ENCODE measurements around the gene PRDM11. TPM values are rescaled to one million over a fixed set of nuclear protein-coding genes. Genes with fewer than 3 reads are reported as not detected.
A peak's percentile ranks its signal among the peaks of the same experiment; 100 is the strongest.

PRDM11 gene
- total RNA-seq, 1 experiment from 2014 or later = 27.4 TPM

GRCh38 chr11:45250035-45250718 lies 103.7 kb downstream of the PRDM11 start:
- Histone ChIP-seq H3K4me3 (ENCODE audit: low read depth in 2 of 2, low read length in 2 of 2) (no peak overlapping the region), H3K27ac (ENCODE audit: low read length) (no peak overlapping the region), H3K9me3 (ENCODE audit: control insufficient read depth, insufficient read depth, low read depth, low read length) (no peaks in the 10 kb centered on the region), H3K4me1 (ENCODE audit: control insufficient read depth, insufficient read depth, low read length) (no peaks in the 10 kb centered on the region), H3K36me3 (ENCODE audit: control insufficient read depth, insufficient read depth, low read length) (no peaks in the 10 kb centered on the region), H3K27me3 (ENCODE audit: control insufficient read depth, insufficient read depth, low read length) (peaks cover 6% of the 10 kb centered on the region; the same call in 1 of the 2 replicates)
- ATAC-seq = no peak
- POLR2A ChIA-PET = no interaction called here
- CTCF ChIA-PET = no interaction called here
- TF ChIP-seq SIN3A (IDR thresholded peaks at IDR 0.05; ENCODE audit: borderline replicate concordance, insufficient read depth, low read depth, low read length) (no peak), POLR2AphosphoS5 (IDR thresholded peaks at IDR 0.05; ENCODE audit: low read depth, low read length) (no peak), TCF7L2 (IDR thresholded peaks at IDR 0.05; ENCODE audit: low read depth, low read length) (no peak), CTCF (IDR thresholded peaks at IDR 0.05) (no peak)
- TF ChIP-seq, protein P1, sequence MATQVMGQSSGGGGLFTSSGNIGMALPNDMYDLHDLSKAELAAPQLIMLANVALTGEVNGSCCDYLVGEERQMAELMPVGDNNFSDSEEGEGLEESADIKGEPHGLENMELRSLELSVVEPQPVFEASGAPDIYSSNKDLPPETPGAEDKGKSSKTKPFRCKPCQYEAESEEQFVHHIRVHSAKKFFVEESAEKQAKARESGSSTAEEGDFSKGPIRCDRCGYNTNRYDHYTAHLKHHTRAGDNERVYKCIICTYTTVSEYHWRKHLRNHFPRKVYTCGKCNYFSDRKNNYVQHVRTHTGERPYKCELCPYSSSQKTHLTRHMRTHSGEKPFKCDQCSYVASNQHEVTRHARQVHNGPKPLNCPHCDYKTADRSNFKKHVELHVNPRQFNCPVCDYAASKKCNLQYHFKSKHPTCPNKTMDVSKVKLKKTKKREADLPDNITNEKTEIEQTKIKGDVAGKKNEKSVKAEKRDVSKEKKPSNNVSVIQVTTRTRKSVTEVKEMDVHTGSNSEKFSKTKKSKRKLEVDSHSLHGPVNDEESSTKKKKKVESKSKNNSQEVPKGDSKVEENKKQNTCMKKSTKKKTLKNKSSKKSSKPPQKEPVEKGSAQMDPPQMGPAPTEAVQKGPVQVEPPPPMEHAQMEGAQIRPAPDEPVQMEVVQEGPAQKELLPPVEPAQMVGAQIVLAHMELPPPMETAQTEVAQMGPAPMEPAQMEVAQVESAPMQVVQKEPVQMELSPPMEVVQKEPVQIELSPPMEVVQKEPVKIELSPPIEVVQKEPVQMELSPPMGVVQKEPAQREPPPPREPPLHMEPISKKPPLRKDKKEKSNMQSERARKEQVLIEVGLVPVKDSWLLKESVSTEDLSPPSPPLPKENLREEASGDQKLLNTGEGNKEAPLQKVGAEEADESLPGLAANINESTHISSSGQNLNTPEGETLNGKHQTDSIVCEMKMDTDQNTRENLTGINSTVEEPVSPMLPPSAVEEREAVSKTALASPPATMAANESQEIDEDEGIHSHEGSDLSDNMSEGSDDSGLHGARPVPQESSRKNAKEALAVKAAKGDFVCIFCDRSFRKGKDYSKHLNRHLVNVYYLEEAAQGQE (IDR thresholded peaks at IDR 0.05; ENCODE audit: insufficient read depth in 1 of 2, low read depth in 2 of 2, low read length in 1 of 2) = no peak
- no peak for DNase-seq (ENCODE audit: low read depth, low spot score)
- BruUV-seq (replicated peaks) = no TSS peak
- in situ Hi-C loops (cut with HindIII; ENCODE audit: low pct_unique_long_range_greater_than_20kb, low sequenced_read_pairs) (no loop called here), intact Hi-C loops (cut with micrococcal nuclease; ENCODE audit: unreplicated experiment) (no loop called here)

GRCh38 chr11:45252134-45252856 lies 105.9 kb downstream of the PRDM11 start:
- no peaks in the 10 kb centered on the region for H3K4me1 ChIP-seq (ENCODE audit: control insufficient read depth, insufficient read depth, low read length)
- DNase-seq (ENCODE audit: low read depth, low spot score) = no peak
- CTCF ChIA-PET = interaction anchor here (0.6 to 0.9 kb wide), 3 partner anchors 40 to 245 kb away, joined by 3 to 5 read pairs (median 3); no protein-coding TSS in a partner anchor
- H3K36me3 ChIP-seq (ENCODE audit: control insufficient read depth, insufficient read depth, low read length) = no peaks in the 10 kb centered on the region
- H3K27me3 ChIP-seq (ENCODE audit: control insufficient read depth, insufficient read depth, low read length) = peaks cover 2% of the 10 kb centered on the region; the same call in 1 of the 2 replicates
- no peak overlapping the region for H3K4me3 ChIP-seq (ENCODE audit: low read depth in 2 of 2, low read length in 2 of 2)
- POLR2A ChIA-PET = no interaction called here
- H3K27ac ChIP-seq (ENCODE audit: low read length) = no peak overlapping the region
- intact Hi-C loops (cut with micrococcal nuclease; ENCODE audit: unreplicated experiment) (loop anchor here (2.0 kb wide), 1 partner anchor 41 kb away; no protein-coding TSS in a partner anchor), in situ Hi-C loops (cut with HindIII; ENCODE audit: low pct_unique_long_range_greater_than_20kb, low sequenced_read_pairs) (no loop called here)
- BruUV-seq (replicated peaks) = no TSS peak
- ATAC-seq = peak; percentile 94
- peak; percentile 88 for TF ChIP-seq CTCF (IDR thresholded peaks at IDR 0.05)
- TF ChIP-seq TCF7L2 (IDR thresholded peaks at IDR 0.05; ENCODE audit: low read depth, low read length) = no peak
- TF ChIP-seq SIN3A (IDR thresholded peaks at IDR 0.05; ENCODE audit: borderline replicate concordance, insufficient read depth, low read depth, low read length) = no peak
- H3K9me3 ChIP-seq (ENCODE audit: control insufficient read depth, insufficient read depth, low read depth, low read length) = no peaks in the 10 kb centered on the region
